Fibroblast of lung (primary cell): ENCODE data around the gene CTNNAL1.

Experiments
- EZH2 ChIP-seq: IDR thresholded peaks from 2 replicates; pipeline ENCODE4 v1.5.1; 2012; ENCODE audit warnings: low read length, control low read depth, mild to moderate bottlenecking; ENCODE audit errors: missing control alignments
- TF ChIP-seq, protein P1 (sequence below), 2 donors: IDR thresholded peaks in 1 of 2; conservative IDR thresholded peaks in 1 of 2; 1 replicate in 1 of 2; 2 replicates in 1 of 2; pipeline ENCODE4 v1.5.1; 2011 to 2012; ENCODE audit warnings: low read length in 2 of 2, control low read depth in 1 of 2, inconsistent platforms in 1 of 2, low read depth in 1 of 2, mild to moderate bottlenecking in 1 of 2

DNA sequence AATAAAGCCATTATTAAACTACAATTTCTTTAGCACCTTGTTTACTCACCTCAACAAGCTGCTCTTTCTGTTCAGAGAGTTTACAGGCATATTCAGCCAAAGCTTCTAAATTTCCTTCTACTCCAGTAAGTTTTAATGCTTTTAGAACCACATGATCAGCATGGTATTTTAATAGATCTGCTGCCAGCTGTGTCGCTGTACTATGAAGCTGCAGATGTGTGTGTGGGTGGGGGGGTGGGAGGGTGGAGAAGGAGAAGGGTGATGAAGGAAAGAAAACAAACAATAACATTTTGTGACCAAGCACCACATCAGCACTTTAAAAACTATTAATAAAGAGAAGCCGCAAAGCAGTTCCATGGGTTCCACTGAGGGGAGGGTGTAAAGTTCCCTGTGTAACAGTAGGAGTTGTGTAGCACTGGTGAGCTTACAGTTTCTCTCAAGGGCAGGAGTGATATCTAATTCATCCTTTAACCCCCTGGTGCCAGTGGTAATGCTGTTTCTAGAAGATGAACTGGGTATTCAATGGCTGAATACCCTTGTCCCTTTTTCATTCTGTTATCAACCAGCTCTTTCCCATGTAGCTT is 40.6 kb downstream of the CTNNAL1 start:
- TF ChIP-seq, protein P1, sequence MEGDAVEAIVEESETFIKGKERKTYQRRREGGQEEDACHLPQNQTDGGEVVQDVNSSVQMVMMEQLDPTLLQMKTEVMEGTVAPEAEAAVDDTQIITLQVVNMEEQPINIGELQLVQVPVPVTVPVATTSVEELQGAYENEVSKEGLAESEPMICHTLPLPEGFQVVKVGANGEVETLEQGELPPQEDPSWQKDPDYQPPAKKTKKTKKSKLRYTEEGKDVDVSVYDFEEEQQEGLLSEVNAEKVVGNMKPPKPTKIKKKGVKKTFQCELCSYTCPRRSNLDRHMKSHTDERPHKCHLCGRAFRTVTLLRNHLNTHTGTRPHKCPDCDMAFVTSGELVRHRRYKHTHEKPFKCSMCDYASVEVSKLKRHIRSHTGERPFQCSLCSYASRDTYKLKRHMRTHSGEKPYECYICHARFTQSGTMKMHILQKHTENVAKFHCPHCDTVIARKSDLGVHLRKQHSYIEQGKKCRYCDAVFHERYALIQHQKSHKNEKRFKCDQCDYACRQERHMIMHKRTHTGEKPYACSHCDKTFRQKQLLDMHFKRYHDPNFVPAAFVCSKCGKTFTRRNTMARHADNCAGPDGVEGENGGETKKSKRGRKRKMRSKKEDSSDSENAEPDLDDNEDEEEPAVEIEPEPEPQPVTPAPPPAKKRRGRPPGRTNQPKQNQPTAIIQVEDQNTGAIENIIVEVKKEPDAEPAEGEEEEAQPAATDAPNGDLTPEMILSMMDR (conservative IDR thresholded peaks at IDR 0.05 in 1 of 2, IDR thresholded peaks at IDR 0.05 in 1 of 2; ENCODE audit: low read depth in 1 of 2, low read length in 2 of 2) = no peak
- no peak for TF ChIP-seq EZH2
